ENCODE measurements around the gene LMBR1.
"Not testable (repeated sequence)": the region's sequence is repeated elsewhere in the genome, so short reads cannot be mapped to it uniquely, and the experiment has no call there.

The LMBR1 gene

GRCh38 chr7:156845379-156846101 is 47.4 kb downstream of the LMBR1 start:
- H3K36me3 ChIP-seq (ENCODE audit: control insufficient read depth in 2 of 2, insufficient read depth in 2 of 2, low read length in 2 of 2): no peaks in the 10 kb centered on the region
- H3K4me3 ChIP-seq (ENCODE audit: low read length in 2 of 2): no peak overlapping the region
- H3K27me3 ChIP-seq (ENCODE audit: control insufficient read depth in 1 of 2, insufficient read depth in 2 of 2, low read length in 2 of 2): no peaks in the 10 kb centered on the region
- no peaks in the 10 kb centered on the region for H3K4me1 ChIP-seq (ENCODE audit: control insufficient read depth, insufficient read depth, low read length)
- no peak overlapping the region for H3K9ac ChIP-seq (ENCODE audit: low read length in 2 of 2)
- H3K27ac ChIP-seq (ENCODE audit: low read length): no peak overlapping the region
- H3K9me3 ChIP-seq (ENCODE audit: control insufficient read depth in 2 of 2, low read length in 2 of 2): no peaks in the 10 kb centered on the region

GRCh38 chr7:156843582-156843981 is 49.4 kb downstream of the LMBR1 start:
- H3K27ac ChIP-seq (ENCODE audit: low read length); H3K36me3 ChIP-seq (ENCODE audit: control insufficient read depth in 2 of 2, insufficient read depth in 2 of 2, low read length in 2 of 2); H3K4me3 ChIP-seq (ENCODE audit: low read length in 2 of 2); H3K27me3 ChIP-seq (ENCODE audit: control insufficient read depth in 1 of 2, insufficient read depth in 2 of 2, low read length in 2 of 2); H3K9me3 ChIP-seq (ENCODE audit: control insufficient read depth in 2 of 2, low read length in 2 of 2); H3K9ac ChIP-seq (ENCODE audit: low read length in 2 of 2); H3K4me1 ChIP-seq (ENCODE audit: control insufficient read depth, insufficient read depth, low read length): not testable (repeated sequence)

GRCh38 chr7:156843157-156843556 is 49.8 kb downstream of the LMBR1 start:
- peaks cover 0 to 2% of the 10 kb centered on the region in 2 donors for H3K36me3 ChIP-seq (ENCODE audit: control insufficient read depth in 2 of 2, insufficient read depth in 2 of 2, low read length in 2 of 2)
- no peaks in the 10 kb centered on the region for H3K9me3 ChIP-seq (ENCODE audit: control insufficient read depth in 2 of 2, low read length in 2 of 2)
- no peaks in the 10 kb centered on the region for H3K4me1 ChIP-seq (ENCODE audit: control insufficient read depth, insufficient read depth, low read length)
- H3K4me3 ChIP-seq (ENCODE audit: low read length in 2 of 2): no peak overlapping the region
- no peak overlapping the region for H3K27ac ChIP-seq (ENCODE audit: low read length)
- H3K27me3 ChIP-seq (ENCODE audit: control insufficient read depth in 1 of 2, insufficient read depth in 2 of 2, low read length in 2 of 2): no peaks in the 10 kb centered on the region
- H3K9ac ChIP-seq (ENCODE audit: low read length in 2 of 2): no peak overlapping the region

- Histone ChIP-seq H3K27me3 (ENCODE audit: control insufficient read depth in 1 of 2, insufficient read depth in 2 of 2, low read length in 2 of 2) (no peaks in the 10 kb centered on the region), H3K9ac (ENCODE audit: low read length in 2 of 2) (no peak overlapping the region), H3K4me1 (ENCODE audit: control insufficient read depth, insufficient read depth, low read length) (no peaks in the 10 kb centered on the region), H3K36me3 (ENCODE audit: control insufficient read depth in 2 of 2, insufficient read depth in 2 of 2, low read length in 2 of 2) (peaks cover 0 to 2% of the 10 kb centered on the region in 2 donors), H3K4me3 (ENCODE audit: low read length in 2 of 2) (no peak overlapping the region), H3K27ac (ENCODE audit: low read length) (no peak overlapping the region), H3K9me3 (ENCODE audit: control insufficient read depth in 2 of 2, low read length in 2 of 2) (no peaks in the 10 kb centered on the region)
Measured at GRCh38 chr7:156842740-156843140, 50.2 kb downstream of the LMBR1 start.

GRCh38 chr7:156842317-156842716 is 50.7 kb downstream of the LMBR1 start:
- H3K27ac ChIP-seq (ENCODE audit: low read length): no peak overlapping the region
- peaks cover 0 to 2% of the 10 kb centered on the region in 2 donors for H3K36me3 ChIP-seq (ENCODE audit: control insufficient read depth in 2 of 2, insufficient read depth in 2 of 2, low read length in 2 of 2)
- no peak overlapping the region for H3K4me3 ChIP-seq (ENCODE audit: low read length in 2 of 2)
- no peaks in the 10 kb centered on the region for H3K27me3 ChIP-seq (ENCODE audit: control insufficient read depth in 1 of 2, insufficient read depth in 2 of 2, low read length in 2 of 2)
- H3K9me3 ChIP-seq (ENCODE audit: control insufficient read depth in 2 of 2, low read length in 2 of 2): no peaks in the 10 kb centered on the region
- H3K9ac ChIP-seq (ENCODE audit: low read length in 2 of 2): no peak overlapping the region
- no peaks in the 10 kb centered on the region for H3K4me1 ChIP-seq (ENCODE audit: control insufficient read depth, insufficient read depth, low read length)

- H3K9me3 ChIP-seq (ENCODE audit: control insufficient read depth in 2 of 2, low read length in 2 of 2): no peaks in the 10 kb centered on the region
- peaks cover 0 to 2% of the 10 kb centered on the region in 2 donors for H3K36me3 ChIP-seq (ENCODE audit: control insufficient read depth in 2 of 2, insufficient read depth in 2 of 2, low read length in 2 of 2)
- no peak overlapping the region for H3K27ac ChIP-seq (ENCODE audit: low read length)
- no peak overlapping the region for H3K4me3 ChIP-seq (ENCODE audit: low read length in 2 of 2)
- H3K9ac ChIP-seq (ENCODE audit: low read length in 2 of 2): no peak overlapping the region
- no peaks in the 10 kb centered on the region for H3K4me1 ChIP-seq (ENCODE audit: control insufficient read depth, insufficient read depth, low read length)
- H3K27me3 ChIP-seq (ENCODE audit: control insufficient read depth in 1 of 2, insufficient read depth in 2 of 2, low read length in 2 of 2): no peaks in the 10 kb centered on the region
Measured at GRCh38 chr7:156841497-156841896, 51.5 kb downstream of the LMBR1 start.

GRCh38 chr7:156840134-156840533 is 52.8 kb downstream of the LMBR1 start:
- Histone ChIP-seq H3K36me3 (ENCODE audit: control insufficient read depth in 2 of 2, insufficient read depth in 2 of 2, low read length in 2 of 2) (peaks cover 0 to 2% of the 10 kb centered on the region in 2 donors), H3K27ac (ENCODE audit: low read length) (no peak overlapping the region), H3K9me3 (ENCODE audit: control insufficient read depth in 2 of 2, low read length in 2 of 2) (no peaks in the 10 kb centered on the region), H3K27me3 (ENCODE audit: control insufficient read depth in 1 of 2, insufficient read depth in 2 of 2, low read length in 2 of 2) (no peaks in the 10 kb centered on the region), H3K4me3 (ENCODE audit: low read length in 2 of 2) (no peak overlapping the region), H3K4me1 (ENCODE audit: control insufficient read depth, insufficient read depth, low read length) (no peaks in the 10 kb centered on the region), H3K9ac (ENCODE audit: low read length in 2 of 2) (no peak overlapping the region)

GRCh38 chr7:156836443-156836842 is 56.5 kb downstream of the LMBR1 start:
- H3K4me1 ChIP-seq (ENCODE audit: control insufficient read depth, insufficient read depth, low read length): no peaks in the 10 kb centered on the region
- H3K27ac ChIP-seq (ENCODE audit: low read length): no peak overlapping the region
- H3K4me3 ChIP-seq (ENCODE audit: low read length in 2 of 2): no peak overlapping the region
- H3K27me3 ChIP-seq (ENCODE audit: control insufficient read depth in 1 of 2, insufficient read depth in 2 of 2, low read length in 2 of 2): no peaks in the 10 kb centered on the region
- peaks cover 4 to 7% of the 10 kb centered on the region in 2 donors for H3K36me3 ChIP-seq (ENCODE audit: control insufficient read depth in 2 of 2, insufficient read depth in 2 of 2, low read length in 2 of 2)
- no peak overlapping the region for H3K9ac ChIP-seq (ENCODE audit: low read length in 2 of 2)
- no peaks in the 10 kb centered on the region for H3K9me3 ChIP-seq (ENCODE audit: control insufficient read depth in 2 of 2, low read length in 2 of 2)

GRCh38 chr7:156834462-156834861 is 58.5 kb downstream of the LMBR1 start:
- H3K9ac ChIP-seq (ENCODE audit: low read length in 2 of 2): no peak overlapping the region
- no peak overlapping the region for H3K27ac ChIP-seq (ENCODE audit: low read length)
- H3K9me3 ChIP-seq (ENCODE audit: control insufficient read depth in 2 of 2, low read length in 2 of 2): no peaks in the 10 kb centered on the region
- H3K4me1 ChIP-seq (ENCODE audit: control insufficient read depth, insufficient read depth, low read length): no peaks in the 10 kb centered on the region
- no peaks in the 10 kb centered on the region for H3K27me3 ChIP-seq (ENCODE audit: control insufficient read depth in 1 of 2, insufficient read depth in 2 of 2, low read length in 2 of 2)
- H3K36me3 ChIP-seq (ENCODE audit: control insufficient read depth in 2 of 2, insufficient read depth in 2 of 2, low read length in 2 of 2): peaks cover 4 to 6% of the 10 kb centered on the region in 2 donors
- no peak overlapping the region for H3K4me3 ChIP-seq (ENCODE audit: low read length in 2 of 2)

- Histone ChIP-seq H3K9me3 (ENCODE audit: control insufficient read depth in 2 of 2, low read length in 2 of 2) (no peaks in the 10 kb centered on the region), H3K36me3 (ENCODE audit: control insufficient read depth in 2 of 2, insufficient read depth in 2 of 2, low read length in 2 of 2) (peaks cover 4 to 9% of the 10 kb centered on the region in 2 donors), H3K9ac (ENCODE audit: low read length in 2 of 2) (no peak overlapping the region), H3K27me3 (ENCODE audit: control insufficient read depth in 1 of 2, insufficient read depth in 2 of 2, low read length in 2 of 2) (no peaks in the 10 kb centered on the region), H3K4me3 (ENCODE audit: low read length in 2 of 2) (no peak overlapping the region), H3K4me1 (ENCODE audit: control insufficient read depth, insufficient read depth, low read length) (no peaks in the 10 kb centered on the region), H3K27ac (ENCODE audit: low read length) (no peak overlapping the region)
Measured at GRCh38 chr7:156833312-156833711, 59.7 kb downstream of the LMBR1 start.

GRCh38 chr7:156832195-156832877 is 60.6 kb downstream of the LMBR1 start:
- no peaks in the 10 kb centered on the region for H3K4me1 ChIP-seq (ENCODE audit: control insufficient read depth, insufficient read depth, low read length)
- no peak overlapping the region for H3K9ac ChIP-seq (ENCODE audit: low read length in 2 of 2)
- no peak overlapping the region for H3K4me3 ChIP-seq (ENCODE audit: low read length in 2 of 2)
- peaks cover 4 to 9% of the 10 kb centered on the region in 2 donors for H3K36me3 ChIP-seq (ENCODE audit: control insufficient read depth in 2 of 2, insufficient read depth in 2 of 2, low read length in 2 of 2)
- H3K27me3 ChIP-seq (ENCODE audit: control insufficient read depth in 1 of 2, insufficient read depth in 2 of 2, low read length in 2 of 2): no peaks in the 10 kb centered on the region
- no peaks in the 10 kb centered on the region for H3K9me3 ChIP-seq (ENCODE audit: control insufficient read depth in 2 of 2, low read length in 2 of 2)
- no peak overlapping the region for H3K27ac ChIP-seq (ENCODE audit: low read length)

All from stomach smooth muscle (tissue), 2 donors.